SK-N-SH (cell line): ENCODE results near the gene HNRNPUL1.
A peak's percentile ranks its signal among the peaks of the same experiment; 100 is the strongest.

Experiments
- CTCF ChIP-seq: fragments of 200-600 bp; sonication (generic); IDR thresholded peaks from 2 replicates; pipeline ENCODE4 v1.6.1; 2017; ENCODE audit warnings: antibody characterized with exemption, mild to moderate bottlenecking, moderate library complexity
- EZH2phosphoT487 ChIP-seq: fragments of 200-600 bp; sonication (generic); IDR thresholded peaks from 2 replicates; pipeline ENCODE4 v1.6.1; 2017; ENCODE audit warnings: low read depth, mixed run types, mild to moderate bottlenecking, antibody characterized with exemption, moderate library complexity, borderline replicate concordance
- FOSL2 ChIP-seq: IDR thresholded peaks from 2 replicates; pipeline ENCODE4 v1.4.0; 2012; ENCODE audit warnings: low read depth, mild to moderate bottlenecking, moderate library complexity, borderline replicate concordance
- FOXJ3 ChIP-seq: sonication (generic); formaldehyde crosslinking; IDR thresholded peaks from 2 replicates; pipeline ENCODE4 v1.5.1; 2020; ENCODE audit warnings: mild to moderate bottlenecking, missing genetic modification reagents
- GABPA ChIP-seq: IDR thresholded peaks from 2 replicates; pipeline ENCODE4 v1.4.0; 2012; ENCODE audit warnings: low read depth, mild to moderate bottlenecking
- GATA2 ChIP-seq: sonication (generic); formaldehyde crosslinking; IDR thresholded peaks from 2 replicates; pipeline ENCODE4 v1.5.0; 2020; ENCODE audit warnings: mild to moderate bottlenecking, missing genetic modification reagents
- MAX ChIP-seq: IDR thresholded peaks from 2 replicates; pipeline ENCODE4 v1.4.0; 2012; ENCODE audit warnings: low read depth
- MXI1 ChIP-seq: IDR thresholded peaks from 2 replicates; pipeline ENCODE4 v1.6.1; 2012; ENCODE audit warnings: mild to moderate bottlenecking, low read depth, low read length, improper control_type of control experiment
- POLR2AphosphoS5 ChIP-seq: IDR thresholded peaks from 2 replicates; pipeline ENCODE4 v1.6.1; 2012; ENCODE audit warnings: low read depth, low read length
- RAD21 ChIP-seq: IDR thresholded peaks from 2 replicates; pipeline ENCODE4 v1.6.1; 2012; ENCODE audit warnings: mild to moderate bottlenecking, low read length
- SIN3A ChIP-seq: IDR thresholded peaks from 2 replicates; pipeline ENCODE4 v1.6.1; 2012; ENCODE audit warnings: low read depth, mild to moderate bottlenecking, low read length, moderate library complexity, borderline replicate concordance
- SMC3 ChIP-seq: IDR thresholded peaks from 2 replicates; pipeline ENCODE4 v1.6.1; 2012; ENCODE audit warnings: low read depth, low read length, improper control_type of control experiment
- TAF1 ChIP-seq: IDR thresholded peaks from 2 replicates; pipeline ENCODE4 v1.6.1; 2012; ENCODE audit warnings: low read depth, mild to moderate bottlenecking, low read length, moderate library complexity, borderline replicate concordance
- TF ChIP-seq, protein P1 (sequence below): IDR thresholded peaks from 2 replicates; pipeline ENCODE4 v1.6.1; 2012; ENCODE audit warnings: mild to moderate bottlenecking, low read depth, low read length, moderate library complexity

DNA sequence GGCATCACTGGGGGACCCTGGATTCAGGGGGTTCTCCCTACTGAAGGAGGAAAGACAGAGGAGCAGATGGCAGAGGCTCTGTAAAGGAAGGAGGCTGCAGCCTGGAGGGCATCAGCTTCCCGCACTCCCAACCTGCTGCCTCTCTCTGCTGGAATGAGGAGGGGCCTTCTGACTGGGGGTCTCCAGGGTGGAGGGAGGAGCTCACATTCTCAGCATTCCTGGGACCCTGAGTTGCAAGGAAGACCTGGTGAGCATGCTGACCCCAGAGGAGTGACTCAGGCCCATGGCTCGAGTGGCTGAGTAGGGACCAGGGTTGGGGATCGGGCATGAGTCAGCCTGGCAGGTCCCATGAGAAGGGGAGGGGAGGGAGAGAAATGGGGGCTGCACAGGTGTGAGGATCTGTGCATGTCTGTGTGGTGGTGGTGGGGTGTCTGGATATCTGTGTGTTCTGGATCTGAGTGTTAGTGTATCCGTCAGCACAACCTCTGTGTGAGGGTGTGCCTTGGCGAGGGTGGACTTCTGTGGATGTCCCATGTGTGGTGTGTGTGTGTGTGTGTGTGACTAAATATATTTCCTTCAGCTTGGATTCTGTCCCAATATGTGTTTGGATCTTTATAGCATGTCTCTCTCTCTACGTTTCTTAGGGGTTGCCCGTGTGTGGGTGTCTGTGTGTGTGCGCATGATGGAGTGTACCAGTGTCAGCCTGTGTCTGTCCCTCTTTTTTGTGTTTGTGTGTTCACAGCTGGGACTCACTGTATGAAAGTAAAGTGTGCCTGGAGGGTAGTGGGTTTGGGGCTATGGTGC lies 40.5 kb upstream of the HNRNPUL1 start:
- TF ChIP-seq CTCF (no peak), GATA2 (CRISPR knock-in tag) (no peak), POLR2AphosphoS5 (peak; percentile 80; the same call in 1 of the 2 replicates), SMC3 (no peak), MAX (peak; percentile 98), GABPA (no peak), RAD21 (no peak), SIN3A (peak; percentile 31; the same call in 1 of the 2 replicates), MXI1 (no peak), TAF1 (peak; percentile 69), FOXJ3 (CRISPR knock-in tag) (no peak), FOSL2 (peak; percentile 100), EZH2phosphoT487 (no peak)
- TF ChIP-seq, protein P1, sequence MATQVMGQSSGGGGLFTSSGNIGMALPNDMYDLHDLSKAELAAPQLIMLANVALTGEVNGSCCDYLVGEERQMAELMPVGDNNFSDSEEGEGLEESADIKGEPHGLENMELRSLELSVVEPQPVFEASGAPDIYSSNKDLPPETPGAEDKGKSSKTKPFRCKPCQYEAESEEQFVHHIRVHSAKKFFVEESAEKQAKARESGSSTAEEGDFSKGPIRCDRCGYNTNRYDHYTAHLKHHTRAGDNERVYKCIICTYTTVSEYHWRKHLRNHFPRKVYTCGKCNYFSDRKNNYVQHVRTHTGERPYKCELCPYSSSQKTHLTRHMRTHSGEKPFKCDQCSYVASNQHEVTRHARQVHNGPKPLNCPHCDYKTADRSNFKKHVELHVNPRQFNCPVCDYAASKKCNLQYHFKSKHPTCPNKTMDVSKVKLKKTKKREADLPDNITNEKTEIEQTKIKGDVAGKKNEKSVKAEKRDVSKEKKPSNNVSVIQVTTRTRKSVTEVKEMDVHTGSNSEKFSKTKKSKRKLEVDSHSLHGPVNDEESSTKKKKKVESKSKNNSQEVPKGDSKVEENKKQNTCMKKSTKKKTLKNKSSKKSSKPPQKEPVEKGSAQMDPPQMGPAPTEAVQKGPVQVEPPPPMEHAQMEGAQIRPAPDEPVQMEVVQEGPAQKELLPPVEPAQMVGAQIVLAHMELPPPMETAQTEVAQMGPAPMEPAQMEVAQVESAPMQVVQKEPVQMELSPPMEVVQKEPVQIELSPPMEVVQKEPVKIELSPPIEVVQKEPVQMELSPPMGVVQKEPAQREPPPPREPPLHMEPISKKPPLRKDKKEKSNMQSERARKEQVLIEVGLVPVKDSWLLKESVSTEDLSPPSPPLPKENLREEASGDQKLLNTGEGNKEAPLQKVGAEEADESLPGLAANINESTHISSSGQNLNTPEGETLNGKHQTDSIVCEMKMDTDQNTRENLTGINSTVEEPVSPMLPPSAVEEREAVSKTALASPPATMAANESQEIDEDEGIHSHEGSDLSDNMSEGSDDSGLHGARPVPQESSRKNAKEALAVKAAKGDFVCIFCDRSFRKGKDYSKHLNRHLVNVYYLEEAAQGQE, result no peak
